SHP77 (cell line): ENCODE results near the gene NR2C2AP.
"Not testable (repeated sequence)": the region's sequence is repeated elsewhere in the genome, so short reads cannot be mapped to it uniquely, and the experiment has no call there.

Experiments used
- DNase-seq, 2 experiments: peaks; one replicate each; lab custom pipeline; 2025; lab: John Stamatoyannopoulos, UW

NR2C2AP gene

GRCh38 chr19:19181488-19181998, 21.7 kb downstream of the NR2C2AP start:
- DNase-seq, result no peak

GRCh38 chr19:19179548-19180441, 23.4 kb downstream of the NR2C2AP start:
- DNase-seq, result no peak

GRCh38 chr19:19176950-19177349, 26.3 kb downstream of the NR2C2AP start:
- DNase-seq, result no peak

GRCh38 chr19:19173243-19173642, 30.0 kb downstream of the NR2C2AP start:
- not testable (repeated sequence) for DNase-seq

GRCh38 chr19:19171821-19172532, 31.2 kb downstream of the NR2C2AP start:
- peak; percentile 40 to 54 for DNase-seq

- no peak for DNase-seq
Measured at GRCh38 chr19:19170873-19171672, 32.1 kb downstream of the NR2C2AP start.

- DNase-seq, result peak; percentile 74 to 85
Measured at GRCh38 chr19:19170053-19170872, 33.0 kb downstream of the NR2C2AP start, which contains the start of gene MEF2B. Gene MEF2B, minus strand, starts transcription at chr19:19170263. Its CDS starts 19,528 bp downstream, at chr19:19150735.

GRCh38 chr19:19169236-19170052, 33.8 kb downstream of the NR2C2AP start:
- no peak for DNase-seq

GRCh38 chr19:19167612-19168011, 35.6 kb downstream of the NR2C2AP start:
- DNase-seq, result no peak

GRCh38 chr19:19165396-19165795, 37.8 kb downstream of the NR2C2AP start:
- DNase-seq, result no peak

GRCh38 chr19:19162495-19162894, 40.7 kb downstream of the NR2C2AP start:
- no peak for DNase-seq

- DNase-seq, result no peak
Measured at GRCh38 chr19:19160461-19161035, 42.7 kb downstream of the NR2C2AP start.

GRCh38 chr19:19159534-19159933, 43.7 kb downstream of the NR2C2AP start:
- no peak for DNase-seq

GRCh38 chr19:19157808-19158207, 45.4 kb downstream of the NR2C2AP start:
- no peak for DNase-seq

GRCh38 chr19:19155495-19156219, 47.6 kb downstream of the NR2C2AP start:
- DNase-seq, result no peak

- no peak for DNase-seq
Measured at GRCh38 chr19:19154768-19155494, 48.3 kb downstream of the NR2C2AP start.

GRCh38 chr19:19152668-19153384, 50.4 kb downstream of the NR2C2AP start:
- DNase-seq, result no peak

GRCh38 chr19:19151418-19151817, 51.8 kb downstream of the NR2C2AP start:
- DNase-seq, result no peak
